ENCODE results near the gene SARS2.
"Not testable (repeated sequence)": the region's sequence is repeated elsewhere in the genome, so short reads cannot be mapped to it uniquely, and the experiment has no call there.

The SARS2 gene, protein sequence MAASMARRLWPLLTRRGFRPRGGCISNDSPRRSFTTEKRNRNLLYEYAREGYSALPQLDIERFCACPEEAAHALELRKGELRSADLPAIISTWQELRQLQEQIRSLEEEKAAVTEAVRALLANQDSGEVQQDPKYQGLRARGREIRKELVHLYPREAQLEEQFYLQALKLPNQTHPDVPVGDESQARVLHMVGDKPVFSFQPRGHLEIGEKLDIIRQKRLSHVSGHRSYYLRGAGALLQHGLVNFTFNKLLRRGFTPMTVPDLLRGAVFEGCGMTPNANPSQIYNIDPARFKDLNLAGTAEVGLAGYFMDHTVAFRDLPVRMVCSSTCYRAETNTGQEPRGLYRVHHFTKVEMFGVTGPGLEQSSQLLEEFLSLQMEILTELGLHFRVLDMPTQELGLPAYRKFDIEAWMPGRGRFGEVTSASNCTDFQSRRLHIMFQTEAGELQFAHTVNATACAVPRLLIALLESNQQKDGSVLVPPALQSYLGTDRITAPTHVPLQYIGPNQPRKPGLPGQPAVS

DNA sequence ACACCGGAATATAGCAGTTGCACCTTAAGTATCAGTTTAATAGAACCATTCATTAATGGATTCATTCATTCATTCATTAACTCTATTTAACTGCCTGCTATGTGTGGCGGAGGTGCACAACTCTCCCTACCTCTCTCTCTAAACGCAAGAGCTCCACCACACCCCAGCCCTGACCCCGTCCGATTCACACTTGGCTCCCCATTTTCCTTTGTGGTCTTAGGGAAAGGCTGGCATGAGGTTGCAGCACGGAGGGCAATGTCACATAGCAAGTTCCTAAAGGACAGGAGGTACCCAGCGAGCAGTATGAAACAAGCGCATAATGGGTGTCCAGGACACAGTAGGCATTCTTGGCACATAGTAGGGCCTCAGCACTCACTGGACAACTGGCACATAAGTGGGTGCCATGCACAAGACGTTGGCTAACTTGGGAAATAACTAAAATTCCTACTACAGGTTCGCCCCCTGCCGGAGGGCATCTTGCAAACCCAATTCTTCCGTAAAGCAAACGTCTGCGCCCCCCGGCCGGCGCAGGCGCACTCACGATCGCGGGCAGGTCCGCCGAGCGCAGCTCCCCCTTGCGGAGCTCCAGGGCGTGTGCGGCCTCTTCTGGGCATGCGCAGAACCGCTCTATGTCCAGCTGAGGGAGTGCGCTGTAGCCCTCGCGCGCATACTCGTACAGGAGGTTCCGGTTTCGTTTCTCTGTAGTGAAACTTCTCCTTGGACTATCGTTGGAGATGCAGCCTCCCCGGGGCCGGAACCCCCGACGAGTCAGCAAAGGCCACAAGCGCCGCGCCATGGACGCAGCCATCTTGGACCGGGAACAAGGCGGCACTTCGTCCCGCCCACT is at the start of gene SARS2:
Gene SARS2, minus strand, starts transcription at position 835 of the 847 bp plus-strand sequence. Its CDS starts 27 bp downstream, at position 808.
- DNase-seq: peak; percentile 91 to 98

DNA sequence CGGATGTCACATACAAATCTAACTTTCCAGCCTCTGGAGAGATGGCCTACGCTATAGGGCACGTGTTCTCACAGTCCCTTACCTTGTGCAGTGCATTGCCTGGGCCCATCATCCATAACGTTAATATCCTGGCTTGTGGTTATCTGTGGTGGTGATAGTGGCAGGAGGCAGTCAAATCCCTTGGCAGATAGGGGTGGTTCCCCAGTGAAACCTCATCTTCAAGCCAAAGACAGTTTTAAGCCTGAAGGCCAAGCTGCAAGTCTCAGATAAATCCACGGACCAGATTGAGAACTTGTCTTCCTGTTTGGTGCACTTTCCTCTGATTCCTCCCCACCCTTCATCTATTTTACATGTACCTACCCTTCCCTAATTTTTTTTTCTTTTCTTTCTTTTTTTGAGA is 49.2 kb upstream of the SARS2 start:
- DNase-seq: no peak

DNA sequence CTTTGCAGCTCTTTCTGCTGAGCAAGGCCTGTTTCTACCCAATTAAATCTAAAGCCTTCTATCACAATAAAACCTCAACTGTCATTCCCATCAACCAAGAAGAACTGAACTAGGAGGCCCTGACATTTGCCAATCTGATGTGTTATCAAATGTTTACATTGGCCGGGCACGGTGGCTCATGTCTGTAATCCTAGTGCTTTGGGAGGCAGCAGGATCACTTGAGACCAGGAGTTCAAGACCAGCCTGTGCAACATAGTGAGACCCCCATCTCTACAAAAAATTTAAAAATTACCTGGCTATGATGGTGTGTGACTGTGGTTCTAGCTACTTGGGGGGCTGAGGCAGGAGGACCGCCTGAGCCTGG is 47.7 kb upstream of the SARS2 start:
- no peak for DNase-seq

DNA sequence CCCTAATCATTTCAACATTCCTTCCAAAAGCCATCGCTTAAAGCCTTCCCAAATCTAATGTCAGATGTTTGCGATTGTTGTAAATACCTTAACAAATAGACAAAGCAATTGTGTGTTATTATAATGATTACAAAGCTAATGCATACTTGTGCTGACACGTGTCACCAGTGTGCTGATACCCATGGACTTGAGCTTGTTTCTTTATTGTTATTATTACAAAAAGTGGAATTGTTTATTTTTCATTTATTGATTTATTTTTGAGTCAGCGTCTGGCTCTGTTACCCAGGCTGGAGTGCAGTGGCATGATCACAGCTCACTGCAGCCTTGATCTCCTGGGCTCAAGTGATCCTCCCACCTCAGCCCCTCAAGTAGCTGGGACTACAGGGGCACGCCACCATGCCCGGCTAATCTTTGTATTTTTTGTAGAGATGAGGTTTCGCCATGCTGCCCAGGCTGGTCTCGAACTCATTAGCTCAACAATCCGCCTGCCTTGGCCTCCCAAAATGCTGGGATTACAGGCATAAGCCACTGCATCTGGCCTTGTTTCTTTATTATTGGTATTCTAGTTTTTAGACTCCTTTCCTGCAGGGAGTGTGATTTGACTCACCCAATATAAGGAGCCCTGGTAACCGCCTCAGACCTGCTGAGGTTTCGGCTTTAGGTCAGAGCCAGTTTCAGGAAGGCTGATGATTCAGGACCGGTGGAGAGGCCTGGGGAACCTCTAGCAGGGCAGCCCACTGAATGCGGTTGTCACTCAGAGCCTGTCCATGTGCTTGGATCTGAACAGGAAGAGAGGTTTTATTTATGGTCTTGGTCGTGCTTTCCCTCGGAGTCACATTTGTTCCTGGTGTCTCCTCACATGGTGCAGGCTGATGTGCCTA is 47.1 kb upstream of the SARS2 start:
- no peak for DNase-seq

DNA sequence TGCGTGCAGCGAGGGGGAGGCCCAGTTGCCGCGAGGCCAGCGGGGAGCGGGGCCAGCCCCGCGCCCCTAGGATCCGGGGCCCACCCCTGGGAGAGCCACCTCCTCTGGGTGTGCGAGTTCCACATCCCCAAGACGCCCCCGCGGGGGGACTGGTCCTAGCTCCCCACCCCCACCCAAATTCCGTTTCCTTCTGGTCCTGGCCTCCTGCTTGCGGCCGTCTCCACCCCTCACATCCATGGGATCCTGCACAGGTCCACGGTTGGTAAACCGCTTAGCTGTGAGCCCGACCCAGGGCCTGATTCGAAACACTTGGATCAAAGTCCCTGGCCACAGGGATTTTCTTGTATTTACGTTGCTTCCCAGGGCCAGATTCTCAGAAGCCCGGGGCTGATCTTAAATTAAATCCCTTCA is 45.3 kb upstream of the SARS2 start:
- no peak for DNase-seq

DNA sequence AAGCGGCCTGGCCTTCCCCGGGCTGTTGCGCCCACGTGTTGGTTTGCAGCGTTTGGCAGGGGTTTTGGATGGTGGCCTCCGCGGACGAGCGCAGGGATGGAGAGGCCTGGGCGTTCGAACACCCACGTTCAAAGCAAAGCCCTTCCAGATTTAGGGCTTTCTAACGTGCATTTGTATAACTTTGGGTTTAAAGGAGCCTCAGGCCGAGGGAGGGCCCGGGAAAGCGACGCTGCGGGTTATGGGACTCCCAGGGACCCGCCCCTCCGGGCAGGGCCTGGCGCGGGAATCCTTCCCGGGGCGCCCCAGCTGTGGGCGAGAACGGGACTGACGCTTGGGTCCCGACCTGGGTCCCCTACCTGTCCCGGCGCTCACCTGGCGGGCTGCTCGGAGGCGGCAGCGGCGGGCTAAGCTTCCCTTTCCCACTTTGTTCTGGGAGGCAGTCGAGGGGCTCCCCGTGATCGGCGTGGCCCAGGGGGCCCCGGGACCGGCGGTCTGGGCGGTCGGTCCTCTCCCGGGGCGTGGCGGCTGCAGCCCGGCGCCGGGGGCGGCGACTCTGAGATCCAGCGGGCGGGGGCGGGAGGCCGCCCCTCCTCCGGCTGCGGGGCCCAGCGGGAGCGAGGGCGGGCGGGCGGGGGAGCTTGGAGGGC is 44.8 kb upstream of the SARS2 start, which contains the start of gene FBXO17:
Gene FBXO17, minus strand, starts transcription at position 529 of the 647 bp plus-strand sequence. CDS start 25,423 bp downstream, outside the sequence.
- DNase-seq: no peak

DNA sequence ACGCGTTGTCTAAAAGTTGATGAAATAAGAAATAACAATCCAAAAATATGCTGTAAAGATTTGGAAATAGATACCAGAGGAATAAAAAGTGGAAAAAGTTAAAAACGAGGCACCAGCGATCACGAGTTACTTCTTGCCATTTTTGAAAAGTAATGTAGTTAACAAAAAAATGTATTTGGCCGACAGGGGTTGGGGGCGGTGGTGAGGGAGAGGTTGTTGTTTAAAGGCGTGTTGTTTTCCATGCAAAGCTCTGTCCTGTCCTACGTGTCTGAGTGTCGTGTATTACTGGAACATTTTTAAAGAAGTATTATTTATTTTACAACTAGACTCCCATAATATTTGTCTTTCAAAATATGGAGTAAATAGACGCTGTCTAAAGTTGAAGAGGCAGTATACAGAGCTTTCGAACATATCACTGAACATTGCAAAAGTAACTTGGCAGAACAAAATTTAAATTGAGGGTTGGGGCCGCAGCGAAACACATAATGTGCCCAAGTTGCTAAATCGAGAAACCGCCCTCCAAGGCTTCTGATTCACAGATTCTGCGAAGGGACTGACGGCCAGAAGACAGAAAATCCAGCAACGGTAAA is 44.2 kb upstream of the SARS2 start:
- DNase-seq: no peak

DNA sequence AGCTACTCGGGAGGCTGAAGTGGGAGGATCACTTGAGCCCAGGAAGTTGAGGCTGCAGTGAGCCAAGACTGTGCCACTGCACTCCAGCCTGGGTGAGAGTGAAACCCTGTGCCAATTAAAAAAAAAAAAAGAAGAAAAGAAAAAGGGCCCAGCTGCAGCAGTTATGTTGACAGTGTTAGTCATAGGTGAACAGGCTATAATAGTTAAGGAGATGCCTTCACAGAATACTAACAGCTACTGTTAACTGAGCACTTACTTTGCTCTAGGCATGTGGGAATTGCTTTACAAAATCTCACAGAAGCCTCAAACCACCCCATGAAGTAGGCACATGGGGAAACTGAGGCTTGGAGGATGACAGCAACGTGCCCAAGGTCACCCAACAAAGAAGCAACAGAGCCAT is 41.1 kb upstream of the SARS2 start:
- no peak for DNase-seq

DNA sequence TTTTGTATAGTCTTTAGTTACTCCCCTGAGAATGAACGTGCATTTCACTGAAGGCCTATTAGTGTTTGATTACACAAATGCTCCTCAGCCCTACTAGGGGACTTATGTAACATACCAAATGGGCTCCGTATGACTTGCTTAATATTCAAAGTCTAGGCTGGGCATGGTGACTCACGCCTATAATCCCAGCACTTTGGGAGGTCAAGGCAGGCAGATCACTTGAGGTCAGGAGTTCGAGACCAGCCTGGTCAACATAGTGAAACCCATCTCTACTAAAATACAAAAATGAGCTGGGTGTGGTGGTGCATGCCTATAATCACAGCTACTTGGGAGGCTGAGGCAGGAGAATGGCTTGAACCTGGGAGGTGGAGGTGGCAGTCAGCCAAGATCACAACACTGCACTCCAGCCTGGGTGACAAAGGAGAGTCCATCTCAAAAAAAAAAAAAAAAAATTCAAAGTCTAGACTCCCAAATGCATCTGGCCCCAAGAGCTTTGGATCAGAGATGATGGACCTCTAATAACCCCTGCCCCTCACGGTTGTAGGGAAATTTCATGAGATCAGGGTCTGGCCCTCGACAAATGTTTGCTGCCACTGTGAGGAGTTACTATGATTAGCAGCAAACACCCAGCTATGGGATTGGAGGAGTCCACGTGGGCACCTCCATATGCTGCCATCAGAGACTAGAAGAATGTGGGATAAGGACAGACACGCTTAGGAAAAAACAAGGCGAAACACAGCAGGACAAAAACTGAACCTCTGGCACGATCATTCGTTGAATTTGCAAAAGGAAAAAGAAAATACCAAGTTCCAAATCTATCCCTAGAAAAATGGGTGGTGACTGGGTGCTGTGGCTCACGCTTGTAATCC is 40.3 kb upstream of the SARS2 start:
- DNase-seq: no peak

DNA sequence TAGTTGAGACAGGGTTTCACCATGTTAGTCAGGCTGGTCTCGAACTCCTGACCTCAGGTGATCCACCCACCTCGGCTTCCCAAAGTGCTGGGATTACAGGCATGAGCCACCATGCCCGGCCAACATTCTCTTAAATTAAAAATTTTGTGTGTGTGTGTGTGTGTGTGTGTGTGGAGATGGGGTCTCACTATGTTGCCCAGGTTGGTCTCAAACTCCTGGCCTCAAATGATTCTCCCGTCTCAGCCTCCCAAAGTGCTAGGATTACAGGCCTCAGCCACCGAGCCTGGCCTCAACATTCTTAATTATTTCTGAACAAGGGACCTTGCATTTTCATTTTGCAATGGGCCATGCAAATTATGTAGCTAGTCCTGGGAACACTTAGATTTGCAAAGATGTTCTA is 35.6 kb upstream of the SARS2 start:
- DNase-seq: not testable (repeated sequence)

DNA sequence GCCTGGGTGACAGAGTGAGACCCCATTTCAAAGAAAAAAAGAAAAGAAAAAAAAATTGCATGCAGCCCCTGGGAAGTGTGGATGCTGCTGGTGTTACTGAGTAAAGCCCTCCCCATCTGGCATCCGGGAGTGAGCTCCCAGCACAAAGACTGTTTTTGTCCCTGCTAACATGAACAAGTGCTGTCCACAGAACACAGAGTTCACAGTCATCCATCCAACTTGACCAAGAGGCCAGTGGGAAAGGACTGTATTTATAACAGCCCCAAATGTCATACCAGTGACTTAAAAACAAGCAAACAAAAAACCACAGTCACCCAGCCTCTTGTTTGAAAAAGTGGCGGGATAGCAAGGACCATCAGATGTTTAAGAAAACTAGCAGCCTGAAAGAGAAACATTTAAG is 34.2 kb upstream of the SARS2 start:
- DNase-seq: no peak

DNA sequence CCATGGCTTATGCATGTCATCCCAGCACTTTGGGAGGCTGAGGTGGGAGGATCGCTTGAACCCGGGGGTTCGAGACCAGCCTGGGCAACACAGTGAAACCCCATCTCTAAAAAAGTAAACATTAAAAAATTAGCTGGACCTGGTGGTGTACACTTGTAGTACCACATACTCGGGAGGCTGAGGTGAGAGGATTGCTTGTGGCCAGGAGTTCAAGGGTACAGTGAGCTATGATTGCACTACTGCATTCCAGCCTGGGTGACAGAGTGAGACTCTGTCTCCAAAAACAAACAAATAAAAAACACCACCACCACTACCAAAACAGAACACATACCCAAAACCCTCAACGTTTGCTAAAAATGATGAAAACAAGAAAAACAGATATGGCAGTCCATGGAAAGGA is 29.1 kb upstream of the SARS2 start:
- no peak for DNase-seq

DNA sequence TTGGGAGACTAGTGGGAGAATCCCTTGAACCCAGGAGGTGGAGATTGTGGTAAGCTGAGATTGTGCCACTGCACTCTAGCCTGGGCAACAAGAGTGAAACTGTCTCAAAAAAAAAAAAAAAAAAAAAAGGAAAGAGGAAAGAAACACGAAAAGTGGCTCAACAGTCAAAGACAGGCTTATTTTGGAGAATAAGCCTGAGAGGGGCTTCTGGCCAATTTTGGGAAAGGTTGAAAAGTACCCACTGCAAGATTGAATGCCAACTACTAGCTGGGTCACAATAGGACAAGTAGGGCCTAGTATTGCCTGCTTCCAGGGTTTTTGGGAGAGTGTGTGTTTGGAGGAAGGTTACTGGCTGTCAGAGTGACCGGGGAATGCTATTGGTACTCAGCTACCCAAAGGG is 27.7 kb upstream of the SARS2 start:
- DNase-seq: no peak

DNA sequence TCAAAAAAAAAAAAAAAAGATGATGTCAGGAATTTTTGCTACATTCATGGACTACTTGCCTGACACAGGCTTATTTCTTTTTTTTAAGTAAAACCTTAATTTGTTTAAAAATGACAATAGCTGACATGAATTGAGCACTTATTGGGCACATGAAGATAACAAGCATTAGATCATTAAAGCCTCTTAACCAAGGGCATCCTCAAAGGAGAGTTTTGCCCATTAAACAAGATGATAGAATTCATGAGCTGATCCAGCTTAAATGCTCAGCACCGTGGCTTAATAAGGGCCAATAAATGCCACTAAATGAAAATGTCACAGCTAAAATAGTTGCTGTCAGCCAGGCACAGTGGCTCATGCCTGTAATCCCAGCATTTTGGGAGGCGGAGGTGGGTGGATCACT is 25.7 kb upstream of the SARS2 start:
- DNase-seq: no peak

DNA sequence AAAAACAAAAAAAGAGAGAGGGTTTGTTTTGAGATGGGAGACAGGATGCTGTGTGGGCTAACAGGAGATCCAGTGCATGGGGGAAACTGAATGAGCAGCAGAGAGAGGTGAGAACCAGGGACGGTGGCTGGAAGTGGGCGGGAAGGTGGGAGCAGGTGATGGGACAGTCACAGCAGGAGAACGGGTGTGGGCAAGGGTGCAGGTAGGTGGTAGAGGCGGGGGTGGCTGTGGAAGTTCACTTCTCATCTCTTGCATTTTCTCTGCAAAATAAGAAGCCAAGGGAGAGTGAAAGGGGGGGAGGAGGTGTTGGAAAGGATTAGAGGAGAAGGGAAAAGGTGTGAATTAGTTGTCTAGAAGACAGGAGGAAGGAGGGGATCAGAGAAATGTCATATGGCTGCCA is 23.1 kb upstream of the SARS2 start:
- DNase-seq: no peak

DNA sequence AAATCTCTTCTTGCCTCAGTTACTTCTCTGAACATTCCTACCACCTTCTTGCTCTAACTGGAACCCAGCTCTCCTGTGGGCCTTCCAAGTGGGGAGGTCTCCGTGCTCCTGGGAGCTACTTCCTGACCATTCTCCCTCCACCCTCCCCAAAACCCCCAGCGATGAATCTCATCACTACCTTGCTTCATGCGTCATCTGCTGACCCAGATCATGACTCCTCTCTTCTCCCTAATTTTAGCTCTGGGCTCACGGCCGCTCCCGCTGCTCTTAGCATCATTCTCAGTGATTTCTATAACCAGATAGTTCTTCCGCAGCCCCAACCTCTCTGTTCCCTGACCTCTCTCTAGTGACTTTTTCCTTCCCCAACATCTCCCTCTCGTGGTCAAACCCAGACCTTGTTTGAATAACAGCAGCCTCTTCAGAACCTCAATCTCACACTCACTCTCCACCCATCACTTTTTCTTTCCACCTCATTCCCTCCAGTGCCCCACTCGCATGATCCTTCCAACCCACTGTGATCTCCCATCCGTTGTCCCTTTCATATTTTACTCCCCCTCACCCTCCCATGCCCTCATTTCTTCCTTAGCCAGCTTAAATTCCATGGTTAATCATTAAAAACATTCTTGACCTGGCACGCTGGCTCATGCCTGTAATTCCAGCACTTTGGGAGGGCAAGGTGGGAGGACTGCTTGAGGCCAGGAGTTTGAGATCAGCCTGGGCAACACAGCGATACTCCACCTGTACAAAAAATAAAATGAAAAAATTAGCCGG is 22.0 kb upstream of the SARS2 start:
- no peak for DNase-seq

DNA sequence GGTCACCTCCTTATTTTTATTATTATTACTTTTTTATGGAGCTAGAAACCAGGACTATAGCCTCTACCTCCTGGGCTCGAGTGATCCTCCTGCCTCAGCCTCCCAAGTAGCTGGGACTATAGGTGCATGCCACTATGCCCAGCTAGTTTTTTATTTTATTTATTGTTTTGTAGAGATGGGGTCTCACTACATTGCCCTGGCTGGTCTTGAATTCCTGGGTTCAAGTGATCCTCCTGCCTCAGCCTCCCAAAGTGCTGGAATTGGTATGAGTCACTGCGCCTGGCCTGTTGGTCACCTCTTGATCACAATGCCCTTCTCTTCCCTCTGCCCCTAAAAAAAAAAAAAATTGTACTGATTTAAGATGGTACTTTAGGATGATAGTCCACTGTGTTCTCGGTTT is 20.6 kb upstream of the SARS2 start:
- DNase-seq: no peak

DNA sequence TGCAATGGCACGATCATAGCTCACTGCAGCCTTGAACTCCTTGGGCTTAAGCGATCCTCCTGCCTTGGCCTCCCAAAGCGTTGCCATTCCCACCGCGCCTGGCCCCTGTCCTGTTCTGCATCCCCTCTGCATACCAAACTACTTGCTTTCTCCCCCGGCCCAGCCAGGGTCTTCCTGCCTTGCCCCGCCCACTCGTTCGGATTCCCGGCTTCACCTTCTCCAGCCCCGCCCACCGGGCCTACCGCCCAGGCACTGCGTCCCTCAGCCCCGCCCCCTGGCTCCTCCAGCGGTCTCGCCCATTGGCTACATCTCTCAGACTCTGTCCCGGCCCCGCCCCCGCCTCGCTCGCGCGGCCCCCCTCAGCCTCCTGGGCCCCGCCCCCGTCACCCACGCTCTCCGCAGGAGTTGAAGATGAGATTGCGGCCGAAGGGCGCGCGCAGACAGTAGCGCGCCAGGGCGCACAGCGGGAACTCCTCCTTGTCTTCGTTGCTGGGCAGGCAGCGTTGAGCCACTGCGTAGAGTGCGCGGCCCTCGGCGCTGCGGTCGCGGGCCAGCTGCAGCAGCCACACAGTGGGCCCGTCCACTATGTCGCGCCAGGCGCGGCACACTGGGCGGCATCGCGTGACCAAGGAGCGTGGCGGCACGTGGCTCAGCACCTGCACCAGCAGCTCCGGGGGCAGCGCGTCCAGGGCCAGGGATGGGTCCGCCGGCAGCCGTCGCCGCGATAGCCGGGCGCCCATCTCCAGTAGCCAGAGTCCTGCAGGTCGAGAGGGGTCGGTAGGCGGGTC is 19.2 kb upstream of the SARS2 start:
- peak in 1 of 2 experiments; percentile 81 for DNase-seq

Measured in NCI-H187 (cell line).